Dendritic cell treated with granulocyte-macrophage colony-stimulating factor and Interleukin-4, amounts not matched to agents 40 ng/mL and 50 ng/mL, for 4 days (primary cell): ENCODE data around the gene RPS6KB1.
"Not testable (repeated sequence)": the region's sequence is repeated elsewhere in the genome, so short reads cannot be mapped to it uniquely, and the experiment has no call there.

Experiments used
- H3K27ac Mint-ChIP-seq: one replicate; pipeline ENCODE4 v1.8.0; 2022; ENCODE audit warnings: mild to moderate bottlenecking, mixed read lengths
- H3K27me3 Mint-ChIP-seq: one replicate; pipeline ENCODE4 v1.8.0; 2022; ENCODE audit warnings: mild to moderate bottlenecking, mixed read lengths
- H3K36me3 Mint-ChIP-seq: one replicate; pipeline ENCODE4 v1.8.0; 2022; ENCODE audit warnings: low read depth, mixed read lengths
- H3K4me1 Mint-ChIP-seq: one replicate; pipeline ENCODE4 v1.8.0; 2022; ENCODE audit warnings: low read depth, mixed read lengths
- H3K4me3 Mint-ChIP-seq: one replicate; pipeline ENCODE4 v1.8.0; 2022; ENCODE audit warnings: mild to moderate bottlenecking, moderate library complexity, mixed read lengths
- H3K9me3 Mint-ChIP-seq: one replicate; pipeline ENCODE4 v1.8.0; 2022; ENCODE audit warnings: mixed read lengths
- intact Hi-C: fragments of 100-400 bp; cut with micrococcal nuclease; formaldehyde crosslinking; loops from one replicate; pipeline ENCODE4 v1.15.0; 2022

The RPS6KB1 gene

DNA sequence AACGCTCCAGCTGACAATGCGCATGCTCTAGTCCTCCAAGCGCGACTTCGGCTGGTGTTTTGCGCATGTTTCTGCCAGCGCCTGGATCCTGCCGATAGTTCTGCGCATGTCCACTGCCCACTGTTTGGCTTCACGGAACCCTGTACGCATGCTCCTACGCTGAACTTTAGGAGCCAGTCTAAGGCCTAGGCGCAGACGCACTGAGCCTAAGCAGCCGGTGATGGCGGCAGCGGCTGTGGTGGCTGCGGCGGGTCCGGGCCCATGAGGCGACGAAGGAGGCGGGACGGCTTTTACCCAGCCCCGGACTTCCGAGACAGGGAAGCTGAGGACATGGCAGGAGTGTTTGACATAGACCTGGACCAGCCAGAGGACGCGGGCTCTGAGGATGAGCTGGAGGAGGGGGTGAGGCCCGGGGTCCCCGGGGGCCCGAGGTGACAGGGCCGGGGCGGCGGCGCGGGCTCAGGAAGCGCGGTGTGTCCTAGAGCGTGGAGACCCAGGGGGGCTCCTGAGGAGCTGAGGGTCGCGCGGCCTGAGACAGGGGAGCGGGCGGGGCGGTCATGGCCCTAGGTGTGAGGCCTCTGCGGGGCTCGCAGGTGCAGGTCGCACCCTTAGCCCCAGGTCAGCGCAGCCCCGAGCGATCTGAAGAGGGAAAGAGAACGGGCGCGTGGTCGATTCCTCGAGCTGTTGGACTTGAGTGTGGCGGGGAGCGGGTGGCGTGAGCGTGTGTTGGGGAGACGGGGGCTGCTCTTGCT is at the start of gene RPS6KB1, which contains the start of gene TUBD1:
Gene RPS6KB1, plus strand, starts transcription at position 198 of the 752 bp plus-strand sequence. Its CDS starts 64 bp downstream, at position 262.
Gene TUBD1, minus strand, starts transcription at position 20 of the 752 bp plus-strand sequence. CDS start 1,941 bp downstream, outside the sequence.
- Mint-ChIP-seq H3K27me3 (no peaks in the 10 kb centered on the region), H3K4me3 (peak within 1 kb of the TSS; percentile 100), H3K4me1 (peaks cover 40% of the 10 kb centered on the region), H3K27ac (peak within 1 kb of the TSS; percentile 99), H3K36me3 (peaks cover 43% of the 10 kb centered on the region), H3K9me3 (no peaks in the 10 kb centered on the region)
- intact Hi-C loops = loop anchor here (1.0 kb wide), 1 partner anchor 186 kb away; the partner anchor contains the start of genes PTRH2 and VMP1

DNA sequence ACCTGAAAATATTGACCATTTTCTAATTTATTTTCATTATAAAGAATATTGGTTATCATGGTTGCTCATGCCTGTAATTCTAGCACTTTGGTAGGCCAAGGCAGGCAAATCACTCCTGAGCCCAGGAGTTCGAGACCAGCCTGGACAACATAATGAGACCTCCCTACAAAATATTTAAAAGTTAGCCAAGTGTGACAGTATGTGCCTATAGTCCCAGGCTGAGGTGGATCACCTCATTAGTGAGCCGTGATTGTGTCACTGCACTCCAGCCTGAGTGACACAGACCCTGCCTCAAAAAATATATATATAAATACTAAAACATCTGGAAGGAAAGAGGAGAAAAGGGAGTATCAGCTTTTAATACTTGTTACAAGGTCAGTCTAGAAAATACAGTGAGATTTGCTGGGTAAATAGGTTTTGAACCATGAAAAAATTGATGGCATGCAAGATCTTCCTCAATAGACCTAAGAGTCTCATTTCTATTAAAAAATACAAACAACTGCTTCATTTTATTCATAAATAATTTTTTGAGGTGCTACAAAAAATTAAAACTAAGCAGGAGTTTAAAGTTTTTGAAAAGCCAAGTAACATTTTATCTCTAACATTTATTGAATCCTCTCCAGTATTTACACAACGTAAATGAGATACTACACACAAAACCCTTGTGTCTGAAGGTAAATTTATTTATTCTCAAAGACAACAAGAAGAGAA is 47.9 kb upstream of the RPS6KB1 start:
- intact Hi-C loops = no loop called here
- no peaks in the 10 kb centered on the region for H3K9me3 Mint-ChIP-seq
- H3K36me3 Mint-ChIP-seq = peaks cover 32% of the 10 kb centered on the region
- peaks cover 68% of the 10 kb centered on the region for H3K4me1 Mint-ChIP-seq
- no peak overlapping the region for H3K4me3 Mint-ChIP-seq
- no peaks in the 10 kb centered on the region for H3K27me3 Mint-ChIP-seq
- H3K27ac Mint-ChIP-seq = peak overlapping the region; percentile 100

DNA sequence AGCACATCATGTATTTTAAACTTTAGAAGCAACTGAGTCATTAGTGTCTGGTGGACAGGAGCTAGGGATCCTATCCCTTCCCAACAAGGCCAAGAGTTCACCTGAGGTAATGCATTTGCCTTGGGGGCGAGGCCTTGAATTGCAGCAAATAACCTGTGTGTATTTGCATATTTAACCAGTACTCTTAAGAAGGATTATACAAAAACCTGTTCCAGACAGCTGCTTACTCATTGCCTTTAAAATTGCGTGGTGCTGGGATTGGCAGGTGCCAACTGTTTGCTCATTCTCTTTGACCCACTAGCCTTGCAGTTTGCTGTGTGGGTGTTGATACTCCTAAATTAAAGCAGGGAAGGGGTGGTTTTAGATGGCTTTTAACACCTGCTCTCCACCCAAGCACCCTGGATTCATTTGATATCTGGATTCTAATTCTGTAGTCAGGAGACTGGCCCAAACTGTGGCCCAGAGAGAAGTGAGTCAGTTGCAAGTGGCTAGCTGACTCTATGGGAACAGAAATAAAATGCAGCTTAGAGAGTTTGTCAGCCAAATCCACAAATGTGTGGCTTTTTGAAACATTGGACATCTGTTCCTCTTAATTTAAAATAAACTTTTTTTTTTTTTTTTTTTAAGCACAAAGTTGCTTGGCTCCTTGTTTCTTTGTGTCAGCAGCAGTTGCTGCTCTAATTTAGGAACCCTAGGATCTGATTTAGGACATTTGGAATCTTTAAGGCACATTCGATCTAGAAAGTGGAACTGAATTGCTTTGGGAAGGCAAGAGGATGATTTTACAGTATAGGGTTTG is 47.1 kb upstream of the RPS6KB1 start:
- H3K27me3 Mint-ChIP-seq = no peaks in the 10 kb centered on the region
- H3K27ac Mint-ChIP-seq = peak overlapping the region; percentile 100
- no peaks in the 10 kb centered on the region for H3K9me3 Mint-ChIP-seq
- intact Hi-C loops = loop anchor here (2.0 kb wide), 1 partner anchor 93 kb away; no protein-coding TSS in a partner anchor
- H3K4me3 Mint-ChIP-seq = no peak overlapping the region
- peaks cover 69% of the 10 kb centered on the region for H3K4me1 Mint-ChIP-seq
- H3K36me3 Mint-ChIP-seq = peaks cover 24% of the 10 kb centered on the region

DNA sequence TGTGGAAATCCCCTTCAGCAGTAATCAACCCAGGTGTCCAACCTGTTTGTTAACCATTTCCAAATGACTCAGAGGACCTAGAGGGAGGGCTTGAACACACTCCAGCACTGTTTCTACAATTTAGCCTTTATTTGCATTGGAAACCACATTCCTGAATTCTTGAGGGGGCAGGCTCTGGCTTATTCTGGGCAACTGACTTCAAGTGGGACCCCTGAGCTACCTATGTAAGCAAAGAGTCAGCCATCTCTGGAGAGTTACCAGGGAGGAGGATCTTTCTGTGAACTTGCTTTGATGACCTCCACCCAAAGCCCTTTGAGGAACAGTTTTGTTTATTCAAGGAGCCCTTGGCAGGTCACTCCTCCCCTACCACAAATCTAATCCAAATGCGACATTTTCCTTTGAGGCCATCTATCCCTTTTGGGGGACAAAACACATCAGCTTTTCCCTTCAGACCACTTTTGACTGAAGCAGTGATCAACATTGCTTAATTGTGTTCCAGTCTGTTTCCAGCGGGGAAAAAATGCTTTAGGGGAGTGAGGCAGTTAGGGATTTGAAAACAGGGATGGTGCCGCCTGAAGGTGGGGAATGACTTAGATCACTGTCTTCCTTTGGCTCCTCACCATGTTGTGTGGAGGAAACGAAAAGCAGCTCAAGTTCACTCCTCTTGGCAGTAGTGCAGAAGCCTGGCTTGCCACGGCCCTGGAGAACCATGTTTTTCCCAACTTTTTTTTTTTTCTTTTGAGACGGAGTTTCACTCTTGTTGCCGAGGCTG is 46.3 kb upstream of the RPS6KB1 start:
- intact Hi-C loops = loop anchor here (2.0 kb wide), 1 partner anchor 94 kb away; no protein-coding TSS in a partner anchor
- Mint-ChIP-seq H3K27me3 (no peaks in the 10 kb centered on the region), H3K27ac (peak overlapping the region; percentile 100), H3K9me3 (no peaks in the 10 kb centered on the region), H3K4me1 (peaks cover 76% of the 10 kb centered on the region), H3K4me3 (peak overlapping the region; percentile 23), H3K36me3 (peaks cover 16% of the 10 kb centered on the region)

DNA sequence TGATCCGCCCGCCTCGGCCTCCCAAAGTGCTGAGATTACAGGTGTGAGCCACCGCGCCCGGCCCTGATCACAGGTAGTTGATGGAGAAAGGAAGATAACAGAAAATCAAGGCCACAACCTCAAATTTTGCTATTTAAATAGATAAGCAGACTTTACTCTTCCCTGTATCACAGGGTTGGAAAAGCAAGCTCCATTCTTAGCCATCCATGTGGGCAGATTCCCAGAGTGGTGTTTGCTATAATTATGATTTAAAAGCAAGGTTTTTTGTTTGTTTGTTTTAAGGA is 44.6 kb upstream of the RPS6KB1 start:
- no peaks in the 10 kb centered on the region for H3K27me3 Mint-ChIP-seq

DNA sequence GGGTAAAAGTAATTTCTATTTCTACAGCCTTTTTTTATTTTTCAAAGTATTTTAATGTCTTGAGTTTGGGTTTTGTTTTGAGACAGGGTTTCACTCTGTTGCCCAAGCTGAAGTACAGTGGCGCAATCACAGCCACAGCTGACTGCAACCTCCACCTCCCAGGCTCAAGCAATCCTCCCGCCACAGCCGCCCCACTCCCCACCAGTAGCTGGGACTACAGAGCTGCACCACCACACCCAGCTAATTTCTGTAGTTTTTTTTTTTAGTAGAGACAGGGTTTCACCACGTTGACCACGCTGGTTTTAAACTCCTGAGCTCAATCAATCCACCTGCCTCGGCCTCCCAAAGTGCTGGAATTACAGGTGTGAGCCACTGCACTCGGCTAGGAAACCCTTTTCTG is 44.1 kb upstream of the RPS6KB1 start:
- Mint-ChIP-seq H3K4me3 (peak overlapping the region; percentile 67), H3K27ac (peak overlapping the region; percentile 100), H3K4me1 (peaks cover 80% of the 10 kb centered on the region), H3K27me3 (no peaks in the 10 kb centered on the region), H3K36me3 (no peaks in the 10 kb centered on the region), H3K9me3 (no peaks in the 10 kb centered on the region)
- intact Hi-C loops = no loop called here

More for the DNA sequence above, 44.6 kb upstream of the RPS6KB1 start:
- intact Hi-C loops = no loop called here
- peak overlapping the region; percentile 100 for H3K27ac Mint-ChIP-seq
- H3K4me3 Mint-ChIP-seq = peak overlapping the region; percentile 67
- peaks cover 80% of the 10 kb centered on the region for H3K4me1 Mint-ChIP-seq
- H3K9me3 Mint-ChIP-seq = no peaks in the 10 kb centered on the region
- H3K36me3 Mint-ChIP-seq = no peaks in the 10 kb centered on the region

DNA sequence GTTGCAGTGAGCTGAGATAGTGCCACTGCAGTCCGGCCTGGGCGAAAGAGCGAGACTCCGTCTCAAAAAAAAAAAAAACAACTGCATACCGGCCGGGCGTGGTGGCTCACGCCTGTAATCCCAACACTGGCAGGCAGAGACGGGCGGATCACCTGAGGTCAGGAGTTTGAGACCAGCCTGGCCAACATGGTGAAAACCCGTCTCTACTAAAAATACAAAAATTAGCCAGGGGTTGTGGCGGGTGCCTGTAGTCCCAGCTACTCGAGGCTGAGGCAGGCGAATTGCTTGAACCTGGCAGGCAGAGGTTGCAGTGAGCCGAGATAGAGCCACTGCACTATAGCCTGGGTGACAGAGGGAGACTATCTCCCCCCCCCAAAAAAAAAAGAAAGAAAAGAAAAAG is 42.6 kb upstream of the RPS6KB1 start:
- H3K36me3 Mint-ChIP-seq, H3K27me3 Mint-ChIP-seq, H3K9me3 Mint-ChIP-seq, intact Hi-C loops, H3K4me3 Mint-ChIP-seq: not testable (repeated sequence)
- Mint-ChIP-seq H3K4me1 (peaks cover 86% of the 10 kb centered on the region), H3K27ac (peak overlapping the region; percentile 100)

DNA sequence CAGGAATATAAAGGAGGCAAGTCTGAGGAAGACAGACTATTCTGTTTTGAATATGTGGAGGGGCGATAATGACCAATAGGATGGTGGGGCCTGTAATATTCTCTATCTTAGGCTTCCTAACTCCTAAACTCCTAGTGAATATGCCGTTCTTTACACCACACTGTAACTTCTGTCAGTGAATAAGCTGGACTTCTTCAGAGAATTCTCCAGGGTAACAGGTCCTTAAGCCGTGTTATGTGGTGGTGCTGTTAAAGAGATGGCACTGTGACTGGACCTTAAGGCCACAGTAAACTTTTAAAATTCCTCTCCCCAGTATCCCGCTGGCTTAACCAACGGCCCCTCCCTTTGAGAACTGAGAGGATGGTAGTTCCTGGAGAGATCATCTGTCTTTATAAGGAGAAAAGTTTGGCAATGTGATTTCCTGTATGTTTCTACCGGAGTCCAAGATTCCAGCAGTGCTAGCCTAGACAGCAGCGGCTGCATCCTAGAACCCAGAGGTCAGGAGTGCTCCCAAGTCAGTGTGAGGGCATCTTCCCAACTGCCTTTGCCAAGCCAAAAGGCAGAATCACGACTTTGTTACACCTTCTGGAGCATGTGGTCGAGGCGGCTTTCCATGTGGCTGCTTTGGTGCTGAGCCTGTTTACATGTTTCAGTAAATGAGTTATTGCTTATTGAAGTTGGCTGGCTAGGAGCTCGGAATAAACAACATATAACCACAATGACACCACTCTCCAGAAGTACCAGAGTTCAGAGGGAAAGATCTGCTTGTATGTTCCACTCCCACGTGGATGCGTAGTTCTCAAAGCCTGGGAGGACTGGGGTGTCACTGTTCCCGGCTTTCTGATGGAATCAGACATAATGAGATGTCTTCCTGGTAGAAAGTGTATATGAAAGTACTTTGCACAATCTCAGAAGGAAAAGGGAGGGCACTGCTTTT is 41.2 kb upstream of the RPS6KB1 start:
- intact Hi-C loops = no loop called here
- no peaks in the 10 kb centered on the region for H3K27me3 Mint-ChIP-seq
- no peaks in the 10 kb centered on the region for H3K9me3 Mint-ChIP-seq
- H3K36me3 Mint-ChIP-seq = no peaks in the 10 kb centered on the region
- H3K4me1 Mint-ChIP-seq = peaks cover 86% of the 10 kb centered on the region
- H3K4me3 Mint-ChIP-seq = no peak overlapping the region
- peak overlapping the region; percentile 53 for H3K27ac Mint-ChIP-seq

DNA sequence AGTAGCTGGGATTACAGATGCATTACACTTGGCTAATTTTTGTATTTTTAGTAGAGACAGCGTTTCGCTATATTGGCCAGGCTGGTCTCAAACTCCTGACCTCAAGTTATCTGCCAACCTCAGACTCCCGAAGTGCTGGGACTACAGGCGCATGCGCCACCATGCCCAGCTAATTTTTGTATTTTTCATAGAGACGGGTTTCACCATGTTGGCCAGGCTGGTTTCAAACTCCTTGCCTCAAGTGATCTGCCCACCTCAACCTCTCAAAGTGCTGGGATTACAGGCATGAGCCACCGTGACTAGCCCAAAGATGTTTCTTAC is 40.1 kb upstream of the RPS6KB1 start:
- intact Hi-C loops, H3K4me3 Mint-ChIP-seq, H3K9me3 Mint-ChIP-seq, H3K36me3 Mint-ChIP-seq, H3K27ac Mint-ChIP-seq, H3K27me3 Mint-ChIP-seq: not testable (repeated sequence)
- peaks cover 83% of the 10 kb centered on the region for H3K4me1 Mint-ChIP-seq

DNA sequence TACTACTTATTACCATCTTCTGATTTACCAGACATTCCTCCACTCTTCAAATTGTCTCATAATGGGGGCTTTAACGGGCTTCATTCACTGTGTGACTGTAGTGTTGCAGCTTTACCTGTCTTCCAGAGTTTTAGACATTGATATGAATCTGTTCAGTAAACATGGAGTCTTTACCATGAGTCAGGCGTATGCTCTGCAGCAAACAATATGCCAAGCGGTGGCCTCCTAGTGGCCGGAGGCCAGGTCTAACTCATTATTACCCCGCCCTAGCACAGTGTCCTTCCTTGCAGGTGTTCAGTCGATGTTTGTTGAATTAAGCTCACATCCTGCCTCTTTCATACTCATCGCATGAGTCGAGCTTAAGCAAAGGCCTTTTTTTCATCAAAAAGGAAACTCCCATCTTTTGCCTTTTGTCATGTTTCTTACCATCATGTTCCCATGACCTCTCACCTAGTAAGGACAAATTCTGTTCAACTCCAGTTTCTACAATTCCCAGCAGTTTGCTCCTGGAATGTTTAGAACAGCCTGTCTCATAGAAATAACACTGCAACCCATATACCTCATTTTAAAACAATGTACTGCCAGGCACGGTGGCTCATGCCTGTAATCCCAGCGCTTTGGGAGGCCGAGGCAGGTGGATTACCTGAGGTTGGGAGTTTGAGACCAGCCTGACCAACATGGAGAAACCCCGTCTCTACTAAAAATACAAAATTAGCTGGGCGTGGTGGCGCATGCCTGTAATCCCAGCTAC is 39.6 kb upstream of the RPS6KB1 start:
- Mint-ChIP-seq H3K36me3 (no peaks in the 10 kb centered on the region), H3K4me1 (peaks cover 78% of the 10 kb centered on the region), H3K4me3 (no peak overlapping the region), H3K27ac (no peak overlapping the region), H3K9me3 (no peaks in the 10 kb centered on the region), H3K27me3 (no peaks in the 10 kb centered on the region)
- intact Hi-C loops = no loop called here

DNA sequence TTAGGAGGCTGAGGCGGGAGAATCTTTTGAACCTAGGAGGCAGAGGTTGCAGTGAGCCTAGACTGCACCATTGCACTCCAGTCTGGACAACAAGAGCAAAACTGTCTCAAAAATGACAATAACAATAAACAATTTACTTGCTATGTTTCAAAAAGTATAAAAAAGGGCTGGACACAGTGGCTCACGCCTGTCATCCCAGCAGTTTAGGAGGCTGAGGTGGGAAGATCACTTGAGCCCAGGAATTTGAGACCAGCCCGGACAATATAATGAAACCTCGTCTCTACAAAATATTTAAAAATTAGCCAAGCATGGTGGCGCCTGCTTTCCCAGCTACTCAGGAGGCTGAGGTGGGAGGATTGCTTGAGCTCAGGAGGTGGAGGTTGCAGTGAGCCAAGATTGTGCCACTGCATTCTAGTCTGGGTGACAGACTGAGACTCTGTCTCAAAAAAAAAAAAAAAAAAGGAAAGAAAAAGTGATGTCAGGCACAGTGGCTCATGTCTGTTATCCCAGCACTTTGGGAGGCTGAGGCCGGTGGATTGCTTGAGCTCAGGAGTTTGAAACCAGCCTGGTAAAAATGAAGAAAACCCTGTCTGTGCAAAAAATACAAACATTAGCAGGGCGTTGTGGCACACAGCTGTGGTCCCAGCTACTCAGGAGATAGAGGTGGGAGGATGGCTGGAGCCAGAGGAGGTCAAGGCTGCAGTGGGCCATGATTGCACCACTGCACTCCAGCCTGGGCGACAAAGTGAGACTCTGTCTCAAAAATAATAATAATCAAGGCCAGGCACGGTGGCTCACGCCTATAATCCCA is 38.8 kb upstream of the RPS6KB1 start:
- H3K27me3 Mint-ChIP-seq, H3K9me3 Mint-ChIP-seq, H3K36me3 Mint-ChIP-seq, H3K27ac Mint-ChIP-seq, intact Hi-C loops, H3K4me3 Mint-ChIP-seq: not testable (repeated sequence)
- peaks cover 70% of the 10 kb centered on the region for H3K4me1 Mint-ChIP-seq
